Activated naive CD4-positive, alpha-beta T cell treated with anti-CD3 and anti-CD28 coated beads for 36 hours (primary cell): ENCODE measurements around the gene THOC6. TPM values are rescaled to one million over a fixed set of nuclear protein-coding genes. Genes with fewer than 3 reads are reported as not detected.
"Not testable (repeated sequence)": the region's sequence is repeated elsewhere in the genome, so short reads cannot be mapped to it uniquely, and the experiment has no call there.

ENCODE experiments used
- CTCF ChIA-PET: fragments of 350-600 bp; sonication (Branson Sonifier 250); formaldehyde crosslinking; loops from one replicate; lab custom pipeline; 2021; ENCODE audit warnings: antibody characterized with exemption; lab: Charles Lee
- DNase-seq: peaks from one replicate; pipeline ENCODE4 v3.0.0-alpha.2; 2020
- H3K27ac Mint-ChIP-seq: one replicate; pipeline ENCODE4 v1.8.0; 2021; ENCODE audit warnings: mild to moderate bottlenecking, mixed read lengths
- H3K27me3 Mint-ChIP-seq: one replicate; pipeline ENCODE4 v1.8.0; 2021; ENCODE audit warnings: low read depth, mixed read lengths
- H3K36me3 Mint-ChIP-seq: one replicate; pipeline ENCODE4 v1.8.0; 2021; ENCODE audit warnings: low read depth, mixed read lengths
- H3K4me1 Mint-ChIP-seq: one replicate; pipeline ENCODE4 v1.8.0; 2021; ENCODE audit warnings: low read depth, mixed read lengths
- H3K4me3 Mint-ChIP-seq: one replicate; pipeline ENCODE4 v1.8.0; 2021; ENCODE audit warnings: mild to moderate bottlenecking, moderate library complexity, mixed read lengths
- H3K9me3 Mint-ChIP-seq: one replicate; pipeline ENCODE4 v1.8.0; 2021; ENCODE audit warnings: mixed read lengths
- intact Hi-C: fragments of 100-400 bp; cut with micrococcal nuclease; formaldehyde crosslinking; loops from one replicate; pipeline ENCODE4 v1.15.1; 2023
- total RNA-seq, 2 experiments: library from RNA; stranded (reverse); gene quantifications; one replicate each; pipeline ENCODE4 v1.2.3, GENCODE V29; 2021

Gene THOC6
- total RNA-seq, 2 experiments from 2014 or later = 40.6 to 41.0 TPM

DNA sequence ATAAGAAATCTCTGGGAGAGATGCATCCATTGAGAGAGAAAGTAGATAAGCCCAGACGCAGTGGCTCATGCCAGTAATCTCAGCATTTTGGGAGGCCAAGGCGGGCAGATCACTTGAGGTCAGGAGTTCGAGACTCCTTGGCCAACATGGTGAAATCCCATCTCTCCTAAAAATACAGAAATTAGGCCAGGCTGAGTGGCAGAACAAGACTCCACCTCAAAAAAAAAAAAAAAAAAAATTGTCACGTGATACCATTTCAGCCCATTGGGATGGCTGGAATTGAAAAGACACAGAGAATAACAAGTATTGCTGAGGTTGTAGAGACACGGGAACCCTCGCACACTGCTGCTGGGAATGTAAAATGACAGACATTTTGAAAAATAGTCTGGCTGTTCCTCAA, 38.7 kb downstream of the THOC6 start:
- Mint-ChIP-seq H3K4me1 (peaks cover 47% of the 10 kb centered on the region), H3K9me3 (no peaks in the 10 kb centered on the region), H3K4me3 (no peak overlapping the region), H3K27me3 (no peaks in the 10 kb centered on the region), H3K36me3 (peaks cover 19% of the 10 kb centered on the region), H3K27ac (no peak overlapping the region)
- CTCF ChIA-PET = interaction anchor here (3.2 to 11.2 kb wide), 2 partner anchors 13 to 68 kb away, joined by 20 to 187 read pairs; partner anchors contain the start of gene ZNF213
- intact Hi-C loops = no loop called here
- DNase-seq = no peak

DNA sequence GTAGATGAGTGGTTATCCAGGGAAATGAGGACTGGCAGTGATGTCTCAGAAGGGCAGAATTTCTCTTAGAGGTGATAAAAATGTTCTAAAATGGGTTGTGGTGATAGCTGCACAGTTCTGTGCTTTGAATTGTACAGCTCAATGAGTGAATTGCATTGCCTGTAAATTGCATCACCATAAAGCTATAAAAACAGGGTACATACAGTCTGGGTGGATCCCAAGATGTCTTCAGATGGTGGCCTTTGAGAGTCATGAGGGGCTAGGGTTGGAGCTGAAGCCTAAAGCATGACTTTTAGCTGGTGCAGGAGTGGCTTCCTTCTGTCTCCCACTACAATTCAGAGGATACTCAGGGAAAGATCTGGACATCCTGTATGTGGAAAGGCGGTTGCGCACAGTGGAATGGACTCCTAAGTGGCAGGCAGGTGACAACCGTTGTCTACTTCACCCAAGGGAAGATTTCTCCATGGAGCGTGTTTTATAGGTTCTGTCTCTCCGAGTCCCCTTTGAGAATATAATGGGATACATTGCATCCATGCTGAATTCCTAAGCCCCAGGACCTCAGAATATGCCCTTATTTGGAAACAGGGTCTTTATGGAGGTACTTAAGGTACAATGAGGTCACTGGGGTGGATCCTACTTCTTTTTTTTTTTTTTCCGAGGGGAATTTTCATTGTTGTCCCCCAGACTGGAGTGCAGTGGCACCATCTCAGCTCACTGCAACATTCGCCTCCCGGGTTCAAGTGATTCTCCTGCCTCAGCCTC, 40.0 kb downstream of the THOC6 start:
- H3K27ac Mint-ChIP-seq = peak overlapping the region; percentile 97
- peaks cover 54% of the 10 kb centered on the region for H3K4me1 Mint-ChIP-seq
- no peak overlapping the region for H3K4me3 Mint-ChIP-seq
- H3K36me3 Mint-ChIP-seq = peaks cover 31% of the 10 kb centered on the region
- CTCF ChIA-PET = interaction anchor here (0.7 to 11.2 kb wide), 7 partner anchors 12 to 104 kb away, joined by 4 to 187 read pairs (median 4); partner anchors contain the start of gene ZNF213
- no peak for DNase-seq
- no peaks in the 10 kb centered on the region for H3K27me3 Mint-ChIP-seq
- intact Hi-C loops = no loop called here
- H3K9me3 Mint-ChIP-seq = no peaks in the 10 kb centered on the region

DNA sequence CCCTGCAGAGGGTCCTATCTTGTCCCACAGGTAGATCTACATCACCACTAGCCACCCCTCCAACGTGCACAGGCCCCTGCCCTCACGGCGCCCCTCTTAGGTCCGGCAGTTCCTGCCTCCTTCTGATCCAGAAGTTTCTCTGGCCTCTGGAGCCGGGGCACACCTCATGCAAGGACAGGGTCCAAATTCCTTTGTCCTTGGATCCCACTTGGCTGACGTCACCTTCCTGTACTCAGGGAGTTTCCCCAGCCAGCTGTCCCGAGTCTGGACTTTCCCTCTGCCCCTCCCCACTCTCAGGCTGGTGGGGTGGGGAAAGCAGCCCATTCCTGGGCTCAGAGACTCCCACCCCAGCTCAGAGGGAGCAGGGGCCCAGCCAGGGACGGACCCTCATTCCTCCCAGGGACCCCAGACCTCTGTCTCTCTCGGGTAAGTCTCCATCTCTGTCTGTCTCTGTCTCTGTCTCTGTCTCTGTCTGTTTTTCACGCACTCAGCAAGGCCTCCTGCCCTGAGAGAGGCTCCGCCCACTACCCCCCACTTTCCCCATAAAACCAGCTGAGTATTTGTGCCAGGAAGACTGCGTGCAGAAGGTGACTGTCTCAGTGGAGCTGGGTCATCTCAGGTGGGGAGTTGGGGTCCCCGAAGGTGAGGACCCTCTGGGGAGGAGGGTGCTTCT, 41.4 kb downstream of the THOC6 start, which contains the start of gene IL32:
Gene IL32, plus strand, starts transcription at position 572 of the 673 bp plus-strand sequence. CDS start 172 bp downstream, outside the sequence.
- intact Hi-C loops = loop anchor here (1.0 kb wide), 1 partner anchor 10 kb away; no protein-coding TSS in a partner anchor
- H3K27me3 Mint-ChIP-seq = no peaks in the 10 kb centered on the region
- H3K9me3 Mint-ChIP-seq = no peaks in the 10 kb centered on the region
- peak; percentile 83 for DNase-seq
- CTCF ChIA-PET = interaction anchor here (1.5 to 11.2 kb wide), 4 partner anchors 11 to 65 kb away, joined by 4 to 187 read pairs (median 14); partner anchors contain the start of gene ZNF213
- H3K4me1 Mint-ChIP-seq = peaks cover 58% of the 10 kb centered on the region
- peak within 1 kb of the TSS; percentile 94 for H3K4me3 Mint-ChIP-seq
- peaks cover 42% of the 10 kb centered on the region for H3K36me3 Mint-ChIP-seq
- peak within 1 kb of the TSS; percentile 97 for H3K27ac Mint-ChIP-seq

DNA sequence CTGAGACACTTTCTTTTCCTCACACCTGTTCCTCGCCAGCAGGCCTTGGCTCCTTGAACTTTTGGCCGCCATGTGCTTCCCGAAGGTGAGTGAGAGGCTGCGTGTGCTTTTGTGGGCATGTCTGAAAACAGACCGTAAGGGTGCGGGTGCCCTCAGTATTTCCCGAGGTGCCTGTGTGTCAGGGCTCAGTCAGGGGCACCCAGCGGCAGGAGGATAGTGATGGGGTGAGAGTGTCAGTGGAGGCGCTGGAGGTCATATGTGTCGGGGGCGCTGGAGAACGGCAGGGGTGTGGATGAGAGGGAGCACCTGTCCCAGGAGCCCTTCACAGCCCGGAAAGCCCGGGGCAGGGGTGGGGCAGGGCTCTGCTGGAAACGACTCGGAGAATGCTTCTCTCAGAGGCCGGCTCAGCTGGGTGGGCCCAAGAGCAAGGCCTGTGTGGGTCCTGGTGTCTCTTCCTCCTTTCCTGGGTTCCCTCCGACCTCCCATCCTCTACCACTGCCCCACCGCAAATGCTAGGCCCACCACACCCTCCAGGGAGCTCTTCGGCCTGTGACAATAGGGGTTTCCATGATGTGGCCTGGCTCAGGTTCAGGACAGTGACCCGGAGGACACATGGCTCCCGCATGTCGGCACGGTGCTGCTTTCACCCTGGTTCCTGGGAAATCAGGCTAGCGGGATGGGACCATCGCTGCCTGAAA, 42.1 kb downstream of the THOC6 start:
- Mint-ChIP-seq H3K27me3 (no peaks in the 10 kb centered on the region), H3K27ac (peak overlapping the region; percentile 97), H3K4me1 (peaks cover 59% of the 10 kb centered on the region), H3K36me3 (peaks cover 43% of the 10 kb centered on the region), H3K4me3 (peak overlapping the region; percentile 94), H3K9me3 (no peaks in the 10 kb centered on the region)
- DNase-seq = peak; percentile 45
- intact Hi-C loops = loop anchor here (1.0 kb wide), 1 partner anchor 9 kb away; no protein-coding TSS in a partner anchor
- CTCF ChIA-PET = interaction anchor here (0.8 to 11.2 kb wide), 5 partner anchors 10 to 65 kb away, joined by 3 to 187 read pairs (median 8); partner anchors contain the start of gene ZNF213

DNA sequence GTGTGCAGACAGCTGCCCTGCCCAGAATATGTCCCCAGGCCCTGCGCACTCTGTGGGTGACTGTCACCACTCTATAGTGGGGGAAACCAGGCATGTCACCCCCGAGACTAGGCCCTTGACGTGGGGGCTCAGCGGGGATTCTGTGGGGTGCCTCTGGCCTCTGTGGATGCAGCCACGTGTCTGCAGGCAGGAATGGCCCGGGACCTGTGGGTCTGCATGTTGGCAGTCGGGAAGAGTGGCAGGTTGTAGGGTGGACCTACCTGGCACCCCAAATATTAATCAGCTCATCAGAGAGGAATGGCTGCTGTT, 42.6 kb downstream of the THOC6 start:
- intact Hi-C loops = no loop called here
- peak overlapping the region; percentile 94 for H3K4me3 Mint-ChIP-seq
- H3K36me3 Mint-ChIP-seq = peaks cover 43% of the 10 kb centered on the region
- no peaks in the 10 kb centered on the region for H3K27me3 Mint-ChIP-seq
- DNase-seq = no peak
- H3K27ac Mint-ChIP-seq = peak overlapping the region; percentile 97
- H3K4me1 Mint-ChIP-seq = peaks cover 63% of the 10 kb centered on the region
- H3K9me3 Mint-ChIP-seq = no peaks in the 10 kb centered on the region
- CTCF ChIA-PET = interaction anchor here (0.8 to 11.2 kb wide), 2 partner anchors 35 to 64 kb away, joined by 3 to 187 read pairs; partner anchors contain the start of gene ZNF213

DNA sequence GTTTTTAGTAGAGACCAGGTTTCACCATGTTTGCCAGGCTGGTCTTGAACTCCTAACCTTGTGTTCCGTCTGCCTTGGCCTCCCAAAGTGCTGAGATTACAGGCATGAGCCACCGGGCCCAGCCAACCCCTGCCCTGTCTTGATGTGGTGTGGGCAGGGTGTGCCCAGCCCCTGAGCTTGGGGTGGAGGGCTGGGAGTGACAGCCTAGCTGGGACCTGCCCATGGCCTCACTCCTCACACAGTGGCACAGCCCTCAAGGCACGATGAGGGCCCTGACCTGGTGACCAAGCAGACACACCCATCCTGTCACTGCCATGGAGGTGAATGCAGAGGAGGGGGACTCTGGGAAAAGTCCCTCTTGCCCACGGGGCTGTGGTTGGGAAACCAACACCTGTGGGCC, 44.7 kb downstream of the THOC6 start:
- Mint-ChIP-seq H3K4me3 (peak overlapping the region; percentile 94), H3K27me3 (no peaks in the 10 kb centered on the region), H3K36me3 (peaks cover 43% of the 10 kb centered on the region), H3K27ac (peak overlapping the region; percentile 96), H3K9me3 (no peaks in the 10 kb centered on the region), H3K4me1 (peaks cover 72% of the 10 kb centered on the region)
- no peak for DNase-seq
- intact Hi-C loops = no loop called here
- CTCF ChIA-PET = interaction anchor here (1.1 to 11.2 kb wide), 3 partner anchors 10 to 62 kb away, joined by 3 to 187 read pairs (median 5); partner anchors contain the start of gene ZNF213

DNA sequence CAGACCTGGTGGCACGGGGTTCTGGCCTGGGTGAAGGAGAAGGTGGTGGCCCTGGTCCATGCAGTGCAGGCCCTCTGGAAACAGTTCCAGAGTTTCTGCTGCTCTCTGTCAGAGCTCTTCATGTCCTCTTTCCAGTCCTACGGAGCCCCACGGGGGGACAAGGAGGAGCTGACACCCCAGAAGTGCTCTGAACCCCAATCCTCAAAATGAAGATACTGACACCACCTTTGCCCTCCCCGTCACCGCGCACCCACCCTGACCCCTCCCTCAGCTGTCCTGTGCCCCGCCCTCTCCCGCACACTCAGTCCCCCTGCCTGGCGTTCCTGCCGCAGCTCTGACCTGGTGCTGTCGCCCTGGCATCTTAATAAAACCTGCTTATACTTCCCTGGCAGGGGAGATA, 45.3 kb downstream of the THOC6 start:
- H3K9me3 Mint-ChIP-seq, intact Hi-C loops, DNase-seq, H3K27me3 Mint-ChIP-seq: not testable (repeated sequence)
- H3K27ac Mint-ChIP-seq = peak overlapping the region; percentile 88
- H3K4me3 Mint-ChIP-seq = peak overlapping the region; percentile 4
- CTCF ChIA-PET = interaction anchor here (1.1 to 2.0 kb wide), 2 partner anchors 10 to 37 kb away, joined by 3 to 5 read pairs; no protein-coding TSS in a partner anchor
- H3K4me1 Mint-ChIP-seq = peaks cover 72% of the 10 kb centered on the region
- H3K36me3 Mint-ChIP-seq = peaks cover 43% of the 10 kb centered on the region

DNA sequence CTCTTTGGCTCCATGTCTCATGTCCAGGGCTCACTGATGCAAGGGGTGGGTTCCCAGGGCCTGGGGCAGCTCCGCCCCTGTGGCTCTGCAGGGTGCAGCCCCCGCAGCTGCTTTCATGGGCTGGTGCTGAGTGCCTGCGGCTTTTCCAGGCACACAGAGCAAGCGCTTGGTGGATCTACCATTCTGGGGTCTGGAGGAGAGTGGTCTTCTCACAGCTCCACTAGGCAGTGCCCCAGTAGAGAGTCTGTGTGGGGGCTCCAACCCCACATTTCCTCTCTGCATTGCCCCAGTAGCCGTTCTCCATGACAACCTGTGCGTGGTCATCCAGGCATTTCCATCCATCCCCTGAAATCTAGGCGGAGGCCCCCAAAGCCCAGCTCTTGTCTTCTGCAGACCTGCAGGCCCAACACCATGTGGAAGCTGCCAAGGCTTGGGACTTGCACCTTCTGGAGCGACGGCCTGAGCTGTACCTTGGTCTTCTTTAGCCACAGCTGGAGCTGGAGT, 46.8 kb downstream of the THOC6 start:
- no peak for DNase-seq
- intact Hi-C loops = no loop called here

DNA sequence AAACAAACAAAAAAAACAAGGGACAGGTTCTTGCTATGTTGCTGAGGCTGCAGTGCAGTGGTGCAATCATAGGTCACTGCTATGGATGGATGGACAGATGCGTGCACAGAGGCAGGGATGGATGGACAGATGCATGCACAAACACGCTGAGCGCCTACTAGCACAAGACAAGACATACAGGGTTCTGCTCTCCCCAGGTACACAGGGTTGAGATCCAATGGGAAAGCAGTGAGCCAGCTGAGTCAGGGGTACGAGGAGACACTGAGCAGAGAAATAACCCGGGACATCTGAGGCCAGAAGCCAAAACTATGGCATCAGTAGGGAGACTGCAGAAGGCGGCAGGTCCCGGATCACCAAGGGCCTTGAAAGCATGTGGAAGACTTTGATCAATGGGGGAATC, 47.8 kb downstream of the THOC6 start:
- Mint-ChIP-seq H3K27ac (peak overlapping the region; percentile 75), H3K9me3 (no peaks in the 10 kb centered on the region), H3K4me1 (peaks cover 80% of the 10 kb centered on the region), H3K4me3 (no peak overlapping the region), H3K27me3 (no peaks in the 10 kb centered on the region), H3K36me3 (peaks cover 31% of the 10 kb centered on the region)
- intact Hi-C loops = no loop called here
- CTCF ChIA-PET = interaction anchor here (1.5 to 1.9 kb wide), 2 partner anchors 27 to 58 kb away, joined by 5 to 7 read pairs; partner anchors contain the start of gene ZSCAN10
- DNase-seq = no peak

More for the DNA sequence above, 46.8 kb downstream of the THOC6 start:
- H3K4me1 Mint-ChIP-seq = peaks cover 72% of the 10 kb centered on the region
- CTCF ChIA-PET = interaction anchor here (1.4 to 1.9 kb wide), 3 partner anchors 11 to 59 kb away, joined by 4 to 7 read pairs (median 5); partner anchors contain the start of gene ZSCAN10
- H3K9me3 Mint-ChIP-seq = no peaks in the 10 kb centered on the region
- peaks cover 40% of the 10 kb centered on the region for H3K36me3 Mint-ChIP-seq
- H3K4me3 Mint-ChIP-seq = no peak overlapping the region
- peak overlapping the region; percentile 88 for H3K27ac Mint-ChIP-seq
- no peaks in the 10 kb centered on the region for H3K27me3 Mint-ChIP-seq

DNA sequence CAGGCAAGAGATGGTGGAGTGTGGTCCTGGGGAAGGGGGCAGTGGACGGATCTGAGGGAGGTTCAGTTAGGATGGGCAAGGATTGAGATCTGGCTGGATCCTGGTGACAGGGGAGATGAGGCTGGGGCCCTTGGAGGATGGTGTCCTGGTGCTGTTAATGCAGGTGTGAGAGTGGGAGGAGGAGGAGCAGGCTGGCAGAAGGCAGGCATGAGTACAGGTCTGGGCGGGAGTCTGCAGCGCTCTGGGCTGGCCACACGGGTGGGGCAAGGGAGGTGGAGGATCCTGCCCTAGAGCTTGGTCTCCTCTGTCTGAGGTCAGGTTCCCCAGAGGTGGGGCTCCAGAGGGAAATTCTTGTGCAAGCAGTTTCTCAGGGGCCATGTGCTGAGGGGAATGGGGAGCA, 48.3 kb downstream of the THOC6 start:
- H3K9me3 Mint-ChIP-seq, intact Hi-C loops, CTCF ChIA-PET, DNase-seq, H3K4me3 Mint-ChIP-seq, H3K27me3 Mint-ChIP-seq: not testable (repeated sequence)
- Mint-ChIP-seq H3K4me1 (peaks cover 84% of the 10 kb centered on the region), H3K36me3 (peaks cover 29% of the 10 kb centered on the region), H3K27ac (peak overlapping the region; percentile 75)

DNA sequence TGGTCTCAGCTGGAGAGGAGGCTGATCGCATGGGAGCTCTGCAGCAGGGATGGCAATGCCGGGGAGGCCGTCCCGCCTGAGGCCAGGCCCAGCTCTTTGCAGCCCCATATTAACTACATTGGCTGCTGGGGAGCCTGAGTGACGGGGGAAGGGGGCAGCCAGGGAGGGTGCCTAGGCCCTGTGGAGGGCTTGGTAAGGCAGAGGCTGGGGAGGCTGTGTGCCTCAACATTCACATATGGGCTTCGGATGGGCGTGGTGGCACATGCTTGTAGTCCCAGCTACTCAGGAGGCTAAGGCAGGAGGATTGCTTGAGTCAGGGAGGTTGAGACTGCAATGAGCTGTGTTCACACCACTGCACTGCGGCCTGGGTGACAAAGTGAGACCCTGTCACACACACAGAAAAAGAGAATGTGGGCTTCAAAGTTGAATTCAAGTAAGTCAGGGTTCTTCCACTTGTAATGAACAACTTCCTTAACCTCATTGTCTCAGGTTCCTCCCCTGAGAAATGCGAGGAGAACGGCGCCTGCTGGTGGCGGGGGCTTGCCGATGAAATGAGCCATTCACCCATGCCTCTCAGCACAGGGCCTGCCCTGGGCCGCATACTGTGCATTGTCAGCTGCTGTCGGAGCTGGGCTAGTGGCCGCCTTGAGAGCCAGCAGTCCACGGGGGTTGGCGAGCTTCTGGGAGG, 48.9 kb downstream of the THOC6 start:
- H3K4me3 Mint-ChIP-seq, H3K9me3 Mint-ChIP-seq, CTCF ChIA-PET, intact Hi-C loops, H3K27me3 Mint-ChIP-seq: not testable (repeated sequence)
- Mint-ChIP-seq H3K36me3 (peaks cover 23% of the 10 kb centered on the region), H3K27ac (peak overlapping the region; percentile 20), H3K4me1 (peaks cover 84% of the 10 kb centered on the region)
- peak; percentile 89 for DNase-seq
